ENCODE results near the gene MDFIC. TPM values are rescaled to one million over a fixed set of nuclear protein-coding genes. Genes with fewer than 3 reads are reported as not detected.

Gene MDFIC
- total RNA-seq, 1 donor from 2014 or later = 25.2 TPM

DNA sequence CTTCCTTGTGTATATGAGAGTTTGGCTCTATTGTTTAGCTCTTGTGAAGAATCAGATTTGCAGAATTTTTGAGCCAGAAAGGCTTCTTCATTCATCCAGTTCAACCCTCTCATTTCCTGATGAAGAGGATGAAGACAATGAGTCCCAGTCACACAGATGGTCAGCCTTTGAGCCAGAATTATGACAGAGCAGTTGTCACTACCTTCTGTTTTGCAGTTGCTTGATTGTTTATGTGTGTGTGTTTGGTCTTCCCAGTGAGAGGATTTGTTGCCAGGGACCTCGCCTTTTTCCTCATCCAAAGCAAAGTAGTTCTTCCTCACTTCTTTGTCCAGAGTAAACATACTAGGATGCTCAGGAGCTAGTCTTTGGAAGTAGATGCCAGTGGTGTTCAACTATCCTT is 15.6 kb downstream of the MDFIC start:
- no peak overlapping the region for H3K4me3 Mint-ChIP-seq
- no peaks in the 10 kb centered on the region for H3K27me3 Mint-ChIP-seq (ENCODE audit: low read depth)
- H3K9me3 Mint-ChIP-seq = peaks cover 10% of the 10 kb centered on the region
- TF ChIP-seq, protein P1, sequence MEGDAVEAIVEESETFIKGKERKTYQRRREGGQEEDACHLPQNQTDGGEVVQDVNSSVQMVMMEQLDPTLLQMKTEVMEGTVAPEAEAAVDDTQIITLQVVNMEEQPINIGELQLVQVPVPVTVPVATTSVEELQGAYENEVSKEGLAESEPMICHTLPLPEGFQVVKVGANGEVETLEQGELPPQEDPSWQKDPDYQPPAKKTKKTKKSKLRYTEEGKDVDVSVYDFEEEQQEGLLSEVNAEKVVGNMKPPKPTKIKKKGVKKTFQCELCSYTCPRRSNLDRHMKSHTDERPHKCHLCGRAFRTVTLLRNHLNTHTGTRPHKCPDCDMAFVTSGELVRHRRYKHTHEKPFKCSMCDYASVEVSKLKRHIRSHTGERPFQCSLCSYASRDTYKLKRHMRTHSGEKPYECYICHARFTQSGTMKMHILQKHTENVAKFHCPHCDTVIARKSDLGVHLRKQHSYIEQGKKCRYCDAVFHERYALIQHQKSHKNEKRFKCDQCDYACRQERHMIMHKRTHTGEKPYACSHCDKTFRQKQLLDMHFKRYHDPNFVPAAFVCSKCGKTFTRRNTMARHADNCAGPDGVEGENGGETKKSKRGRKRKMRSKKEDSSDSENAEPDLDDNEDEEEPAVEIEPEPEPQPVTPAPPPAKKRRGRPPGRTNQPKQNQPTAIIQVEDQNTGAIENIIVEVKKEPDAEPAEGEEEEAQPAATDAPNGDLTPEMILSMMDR (IDR thresholded peaks at IDR 0.05; ENCODE audit: unreplicated experiment) = no peak
- no peak overlapping the region for H3K27ac Mint-ChIP-seq
- DNase-seq (ENCODE audit: low spot score in 2 of 2, unreplicated experiment in 2 of 2) = no peak
- H3K36me3 Mint-ChIP-seq = peaks cover 14% of the 10 kb centered on the region
- peaks cover 9% of the 10 kb centered on the region for H3K4me1 Mint-ChIP-seq

DNA sequence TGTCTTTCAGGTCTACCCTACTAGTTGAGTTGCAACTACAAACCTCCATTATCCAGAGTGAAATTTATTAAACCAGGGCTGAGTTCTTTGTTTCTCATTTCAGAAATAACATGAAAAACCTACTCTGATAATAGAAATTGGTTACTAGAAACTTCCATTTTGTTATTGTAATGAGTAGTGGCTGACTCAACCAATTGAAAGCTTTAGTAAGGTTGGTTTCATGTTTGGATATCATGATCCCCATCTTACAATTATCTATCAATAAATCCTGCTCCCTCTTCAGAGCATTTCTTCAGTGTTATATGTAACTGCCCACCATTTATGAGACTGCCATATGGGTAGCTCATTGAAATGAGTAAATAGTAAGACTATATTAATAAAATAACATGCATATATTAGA is 16.9 kb downstream of the MDFIC start:
- Mint-ChIP-seq H3K36me3 (peaks cover 20% of the 10 kb centered on the region), H3K4me3 (no peak overlapping the region), H3K9me3 (peaks cover 10% of the 10 kb centered on the region), H3K4me1 (peaks cover 6% of the 10 kb centered on the region), H3K27me3 (ENCODE audit: low read depth) (no peaks in the 10 kb centered on the region), H3K27ac (no peak overlapping the region)
- DNase-seq (ENCODE audit: low spot score in 2 of 2, unreplicated experiment in 2 of 2) = no peak
- TF ChIP-seq, protein P1 (IDR thresholded peaks at IDR 0.05; ENCODE audit: unreplicated experiment) = no peak

DNA sequence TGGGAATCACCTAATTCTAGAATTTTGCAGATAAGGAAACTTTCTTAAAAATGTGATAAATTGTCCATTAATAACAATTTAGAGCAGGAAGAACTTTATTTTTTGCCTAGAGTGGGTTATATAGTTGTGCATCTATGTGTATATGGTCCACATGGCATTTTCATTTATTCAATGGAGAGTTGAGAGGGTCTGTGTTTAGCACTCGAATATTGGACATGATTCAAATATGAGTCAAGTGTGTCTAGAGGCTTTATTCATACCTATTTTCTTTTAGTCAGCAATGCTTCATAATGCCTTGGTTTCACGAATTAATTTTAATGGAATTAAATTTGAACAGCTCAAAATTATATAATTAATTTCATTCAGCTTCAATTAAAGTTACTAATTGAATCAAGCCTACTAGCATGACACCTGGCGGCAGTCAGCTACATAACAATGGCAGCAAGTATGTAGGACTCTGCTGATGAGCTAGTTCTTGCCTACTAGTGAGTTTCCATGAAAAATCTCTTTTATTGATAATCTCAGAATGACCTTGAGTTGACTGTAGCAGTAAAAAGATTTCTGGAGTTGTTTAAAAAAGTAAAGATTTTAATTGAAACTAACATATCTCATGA is 17.7 kb downstream of the MDFIC start:
- Mint-ChIP-seq H3K36me3 (peaks cover 20% of the 10 kb centered on the region), H3K4me1 (peaks cover 10% of the 10 kb centered on the region), H3K9me3 (peaks cover 10% of the 10 kb centered on the region), H3K27ac (no peak overlapping the region), H3K4me3 (no peak overlapping the region), H3K27me3 (ENCODE audit: low read depth) (no peaks in the 10 kb centered on the region)
- TF ChIP-seq, protein P1 (IDR thresholded peaks at IDR 0.05; ENCODE audit: unreplicated experiment) = no peak
- no peak for DNase-seq (ENCODE audit: low spot score in 2 of 2, unreplicated experiment in 2 of 2)

DNA sequence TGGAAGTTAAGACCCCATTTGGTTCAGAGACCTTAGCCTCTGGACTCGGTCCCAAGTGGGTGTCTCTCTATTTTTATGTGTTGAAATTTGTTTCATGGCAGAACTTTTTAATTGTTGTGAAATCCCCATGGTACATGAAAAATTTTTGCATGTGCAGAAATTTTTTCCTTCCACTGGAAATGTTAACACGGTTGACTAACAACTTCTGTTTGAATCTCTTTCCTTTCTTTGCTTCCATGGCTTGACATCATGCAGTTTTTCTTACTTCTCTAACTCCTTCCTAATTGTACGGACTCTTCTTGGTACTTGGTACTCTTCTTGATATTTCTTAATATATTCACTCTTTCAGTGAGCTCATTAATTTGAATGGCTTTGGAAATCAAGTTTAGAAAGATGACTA is 18.3 kb downstream of the MDFIC start:
- Mint-ChIP-seq H3K27ac (no peak overlapping the region), H3K4me1 (peaks cover 12% of the 10 kb centered on the region), H3K27me3 (ENCODE audit: low read depth) (no peaks in the 10 kb centered on the region), H3K9me3 (peaks cover 10% of the 10 kb centered on the region), H3K36me3 (peaks cover 20% of the 10 kb centered on the region), H3K4me3 (no peak overlapping the region)
- DNase-seq (ENCODE audit: low spot score in 2 of 2, unreplicated experiment in 2 of 2) = no peak
- TF ChIP-seq, protein P1 (IDR thresholded peaks at IDR 0.05; ENCODE audit: unreplicated experiment) = no peak

DNA sequence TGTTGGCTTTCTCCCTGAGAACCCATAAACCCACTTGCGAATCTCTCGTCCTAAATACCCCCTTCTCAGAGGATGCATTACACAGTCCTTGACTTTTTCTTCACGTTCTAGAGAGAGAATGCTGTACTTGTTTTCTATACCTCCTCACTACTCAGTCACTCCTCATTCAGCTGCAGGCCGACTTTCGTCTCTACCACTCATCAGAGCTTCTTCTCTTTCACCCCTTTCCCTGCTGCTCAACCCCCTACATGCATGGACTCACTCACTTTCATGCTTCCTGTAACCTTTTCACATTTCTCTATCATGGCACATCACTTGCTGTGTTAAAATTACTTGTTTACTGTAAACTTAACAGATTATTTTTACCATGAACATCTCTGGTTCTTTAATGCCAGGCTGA is 19.8 kb downstream of the MDFIC start:
- Mint-ChIP-seq H3K4me1 (peaks cover 14% of the 10 kb centered on the region), H3K4me3 (no peak overlapping the region), H3K27ac (no peak overlapping the region), H3K27me3 (ENCODE audit: low read depth) (no peaks in the 10 kb centered on the region), H3K36me3 (peaks cover 22% of the 10 kb centered on the region), H3K9me3 (peaks cover 10% of the 10 kb centered on the region)
- DNase-seq (ENCODE audit: low spot score in 2 of 2, unreplicated experiment in 2 of 2) = no peak
- TF ChIP-seq, protein P1 (IDR thresholded peaks at IDR 0.05; ENCODE audit: unreplicated experiment) = no peak
